ENCODE data around the gene CARD9.

DNA sequence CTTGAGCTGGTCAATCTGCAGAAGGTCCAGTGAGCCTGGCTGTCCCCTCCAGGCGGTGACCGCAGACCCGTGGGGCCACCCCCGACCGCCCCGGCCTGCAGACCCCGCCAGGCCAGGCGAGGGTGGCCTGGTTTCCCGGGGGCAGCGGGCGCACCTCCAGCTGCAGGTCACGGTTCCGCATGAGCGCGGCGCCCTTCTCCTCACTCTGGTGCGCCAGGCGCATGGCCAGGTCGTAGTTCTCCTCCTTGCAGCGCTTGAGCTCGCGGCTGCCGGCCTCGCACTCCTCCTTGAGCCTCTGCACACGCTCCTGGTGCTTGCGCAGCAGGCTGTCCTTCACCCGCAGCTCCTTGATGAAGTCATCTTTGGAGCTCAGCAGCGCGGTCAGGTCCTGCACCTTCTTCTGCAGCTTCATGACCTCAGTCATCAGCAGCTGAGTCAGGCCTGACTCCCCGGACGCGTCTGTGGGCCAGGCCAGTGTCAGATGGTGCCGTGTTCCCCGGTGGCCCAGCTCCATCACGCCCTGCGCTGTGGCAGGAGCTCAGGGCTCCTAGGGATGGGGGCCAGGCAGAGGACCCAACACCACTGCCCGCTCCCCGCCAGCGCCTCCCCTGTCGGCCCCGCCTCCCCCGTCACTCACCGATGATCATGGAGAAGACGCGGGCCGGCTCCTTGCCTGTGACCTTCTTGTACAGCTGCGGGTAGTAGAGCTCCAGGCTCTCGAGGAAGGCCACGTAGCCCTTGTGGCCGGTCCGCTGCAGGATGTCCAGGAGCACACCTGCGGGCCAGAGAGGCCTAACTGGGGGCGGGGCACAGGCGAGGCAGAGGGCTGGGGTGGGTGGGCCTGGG, 2.6 kb downstream of the CARD9 start:
- TF ChIP-seq, protein P1, sequence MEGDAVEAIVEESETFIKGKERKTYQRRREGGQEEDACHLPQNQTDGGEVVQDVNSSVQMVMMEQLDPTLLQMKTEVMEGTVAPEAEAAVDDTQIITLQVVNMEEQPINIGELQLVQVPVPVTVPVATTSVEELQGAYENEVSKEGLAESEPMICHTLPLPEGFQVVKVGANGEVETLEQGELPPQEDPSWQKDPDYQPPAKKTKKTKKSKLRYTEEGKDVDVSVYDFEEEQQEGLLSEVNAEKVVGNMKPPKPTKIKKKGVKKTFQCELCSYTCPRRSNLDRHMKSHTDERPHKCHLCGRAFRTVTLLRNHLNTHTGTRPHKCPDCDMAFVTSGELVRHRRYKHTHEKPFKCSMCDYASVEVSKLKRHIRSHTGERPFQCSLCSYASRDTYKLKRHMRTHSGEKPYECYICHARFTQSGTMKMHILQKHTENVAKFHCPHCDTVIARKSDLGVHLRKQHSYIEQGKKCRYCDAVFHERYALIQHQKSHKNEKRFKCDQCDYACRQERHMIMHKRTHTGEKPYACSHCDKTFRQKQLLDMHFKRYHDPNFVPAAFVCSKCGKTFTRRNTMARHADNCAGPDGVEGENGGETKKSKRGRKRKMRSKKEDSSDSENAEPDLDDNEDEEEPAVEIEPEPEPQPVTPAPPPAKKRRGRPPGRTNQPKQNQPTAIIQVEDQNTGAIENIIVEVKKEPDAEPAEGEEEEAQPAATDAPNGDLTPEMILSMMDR (IDR thresholded peaks at IDR 0.05): no peak
- no peak for TF ChIP-seq POLR2A (IDR thresholded peaks at IDR 0.05)

All from heart left ventricle (tissue), 13 donors.